HG03457 (cell line): ENCODE measurements around the gene OR13C4.
"Not testable (repeated sequence)": the region's sequence is repeated elsewhere in the genome, so short reads cannot be mapped to it uniquely, and the experiment has no call there.

ENCODE experiments used
- ATAC-seq: cut with Tn5 transposase; IDR thresholded peaks from one replicate; pipeline ENCODE4 v1.9.1; 2021; ENCODE audit warnings: moderate number of reproducible peaks; ENCODE audit not compliant: unreplicated experiment

Gene OR13C4

GRCh38 chr9:104527109-104527508, at the start of gene OR13C4:
OR13C4 (minus strand) TSS chr9:104527209; CDS start chr9:104527209, 0 bp downstream.
- no peak for ATAC-seq

DNA sequence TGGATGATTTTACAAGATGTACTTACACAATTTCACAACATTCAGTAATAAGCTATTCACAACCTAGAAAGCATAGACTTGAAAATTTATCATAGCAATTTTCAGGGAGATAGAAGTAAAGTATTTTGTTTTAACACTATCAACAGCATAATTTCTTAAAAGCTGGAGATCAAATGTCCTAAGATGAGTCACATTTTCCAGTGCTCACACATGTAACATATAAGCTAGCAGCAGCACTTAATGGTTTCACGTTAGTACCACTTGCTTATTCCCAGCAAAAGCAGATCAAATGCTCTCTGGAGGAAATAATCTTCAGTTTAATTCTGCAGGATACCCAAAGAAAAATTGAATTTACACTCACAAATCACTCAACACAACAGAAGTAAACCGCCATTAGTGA, 48.4 kb upstream of the OR13C4 start:
- no peak for ATAC-seq

- ATAC-seq = no peak
Measured at GRCh38 chr9:104572612-104573011, 45.6 kb upstream of the OR13C4 start.

GRCh38 chr9:104568868-104569267, 41.9 kb upstream of the OR13C4 start, which contains the start of gene OR13C8:
OR13C8 (plus strand) TSS chr9:104569168; CDS start chr9:104569168, 0 bp downstream.
- ATAC-seq = no peak

- ATAC-seq = no peak
Measured at GRCh38 chr9:104564358-104564757, 37.3 kb upstream of the OR13C4 start.

- ATAC-seq = no peak
Measured at GRCh38 chr9:104556830-104557634, 30.0 kb upstream of the OR13C4 start.

DNA sequence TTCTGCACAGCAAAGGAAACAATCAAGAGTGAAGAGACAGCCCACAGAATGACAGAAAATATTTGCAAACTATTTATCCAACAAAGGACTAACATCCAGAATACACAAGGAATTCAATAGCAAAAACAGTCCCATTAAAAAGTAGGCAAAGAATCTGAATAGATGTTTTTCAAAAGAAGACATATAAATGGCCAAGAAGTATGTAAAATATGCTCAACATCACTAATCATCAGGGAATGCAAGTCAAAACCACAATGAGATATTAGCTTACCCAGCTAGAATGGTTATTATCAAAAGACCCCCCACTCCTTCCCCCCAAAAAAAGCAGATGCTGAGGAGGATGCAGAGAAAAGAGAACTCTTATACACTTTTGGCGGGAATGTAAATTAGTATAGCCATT, 28.5 kb upstream of the OR13C4 start:
- no peak for ATAC-seq

- ATAC-seq = no peak
Measured at GRCh38 chr9:104553261-104553660, 26.3 kb upstream of the OR13C4 start.

GRCh38 chr9:104544644-104545043, 17.6 kb upstream of the OR13C4 start:
- no peak for ATAC-seq

DNA sequence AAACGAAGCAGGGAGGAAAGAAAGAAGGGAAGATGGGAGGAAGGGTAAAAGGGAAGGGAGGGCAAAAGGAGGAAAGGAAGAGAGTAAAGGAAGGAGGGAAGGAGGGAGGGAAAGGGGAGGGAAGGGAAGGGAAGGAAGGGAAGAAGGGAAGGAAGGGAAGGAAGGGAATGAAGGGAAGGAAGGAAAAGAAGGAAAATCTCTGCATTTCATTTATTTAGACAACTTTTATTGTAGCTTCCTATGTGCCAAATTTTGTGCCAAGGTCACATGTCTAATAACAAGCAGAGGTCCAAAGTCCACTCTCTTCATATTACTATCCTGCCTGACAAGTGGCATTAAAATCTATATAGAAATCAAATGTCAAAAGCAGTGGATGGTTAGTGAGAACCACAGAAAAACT, 12.3 kb upstream of the OR13C4 start:
- ATAC-seq = no peak

DNA sequence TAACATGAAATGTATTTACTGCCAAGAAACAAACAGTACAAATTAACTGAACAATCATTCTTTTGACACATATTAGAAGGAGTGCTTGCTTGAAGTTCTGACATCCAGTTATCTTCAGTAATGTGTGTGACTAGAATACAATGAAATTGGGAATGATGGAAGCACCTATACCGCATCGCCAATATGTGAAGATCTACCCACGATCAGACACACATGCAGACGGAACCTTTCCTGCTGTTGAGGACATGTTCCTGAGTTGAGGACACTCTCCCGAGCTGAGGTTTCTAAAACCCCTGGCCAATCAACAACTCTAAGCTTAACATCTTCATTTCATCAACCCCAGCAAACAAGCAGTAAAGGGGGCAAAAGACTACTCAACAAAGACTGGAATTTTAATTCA, 9.7 kb upstream of the OR13C4 start, which contains the start of gene OR13C3:
OR13C3 (minus strand) TSS at position 101 of the 400 bp plus-strand sequence. CDS start 133 bp downstream, outside the sequence.
- ATAC-seq = no peak

DNA sequence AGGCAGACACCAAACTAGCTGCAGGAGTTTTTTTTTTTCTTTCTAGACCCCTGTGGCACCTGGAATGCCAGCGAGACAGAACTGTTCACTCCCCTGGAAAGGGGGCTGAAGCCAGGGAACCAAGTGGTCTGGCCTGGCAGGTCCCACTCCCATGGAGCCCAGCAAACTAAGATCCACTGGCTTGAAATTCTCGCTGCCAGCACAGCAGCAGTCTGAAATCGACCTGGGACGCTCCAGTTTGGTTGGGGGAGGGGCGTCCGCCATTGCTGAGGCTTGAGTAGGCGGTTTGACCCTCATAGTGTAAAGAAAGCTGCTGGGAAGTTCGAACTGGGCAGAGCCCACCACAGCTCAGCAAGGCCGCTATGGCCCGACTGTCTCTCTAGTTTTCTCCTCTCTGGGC, 6.8 kb downstream of the OR13C4 start:
- not testable (repeated sequence) for ATAC-seq

- no peak for ATAC-seq
Measured at GRCh38 chr9:104514901-104515300, 12.1 kb downstream of the OR13C4 start.

GRCh38 chr9:104506565-104506964, 20.4 kb downstream of the OR13C4 start:
- no peak for ATAC-seq

GRCh38 chr9:104503963-104504362, 23.0 kb downstream of the OR13C4 start, which contains the start of gene OR13F1:
OR13F1 (plus strand) TSS chr9:104504263; CDS start chr9:104504263, 0 bp downstream.
- ATAC-seq = no peak

DNA sequence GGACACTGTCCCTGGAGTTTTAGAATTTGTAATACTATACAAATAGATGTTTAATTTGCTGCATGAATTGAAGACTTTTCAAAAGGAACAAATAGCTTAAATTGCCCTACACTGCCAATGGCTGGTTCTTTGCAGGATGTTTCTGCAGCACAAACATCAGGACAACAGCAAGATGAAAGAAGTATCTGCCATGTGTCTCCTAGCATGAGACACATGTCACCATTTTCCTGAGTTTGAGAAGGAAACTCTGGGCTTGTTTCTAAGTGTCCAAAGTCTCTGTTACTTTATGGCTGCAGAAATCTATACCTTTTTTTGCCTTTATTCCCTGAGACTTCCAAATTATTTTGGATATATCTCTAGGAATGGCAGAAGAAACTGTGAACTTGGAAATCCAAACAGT, 23.6 kb downstream of the OR13C4 start:
- no peak for ATAC-seq

DNA sequence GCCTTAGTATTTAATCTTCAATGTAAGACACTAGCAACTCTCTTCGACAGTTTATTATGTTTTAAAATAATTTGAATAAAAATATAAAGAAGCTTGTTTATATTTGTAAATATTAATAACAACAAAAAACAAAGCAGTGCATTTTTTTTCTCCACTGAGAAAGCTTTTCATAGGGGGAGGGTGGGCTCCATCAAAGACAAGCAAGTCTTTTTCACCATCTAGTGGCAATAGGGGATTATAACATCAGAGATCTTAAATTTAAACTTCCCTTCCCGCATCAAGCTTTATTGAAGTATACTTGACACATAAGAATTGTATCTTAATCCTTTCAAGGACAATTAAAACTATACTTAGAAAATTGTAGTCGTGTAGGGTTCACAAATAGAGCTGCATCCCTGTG, 32.2 kb downstream of the OR13C4 start:
- no peak for ATAC-seq

GRCh38 chr9:104485014-104485413, 42.0 kb downstream of the OR13C4 start:
- ATAC-seq = no peak

DNA sequence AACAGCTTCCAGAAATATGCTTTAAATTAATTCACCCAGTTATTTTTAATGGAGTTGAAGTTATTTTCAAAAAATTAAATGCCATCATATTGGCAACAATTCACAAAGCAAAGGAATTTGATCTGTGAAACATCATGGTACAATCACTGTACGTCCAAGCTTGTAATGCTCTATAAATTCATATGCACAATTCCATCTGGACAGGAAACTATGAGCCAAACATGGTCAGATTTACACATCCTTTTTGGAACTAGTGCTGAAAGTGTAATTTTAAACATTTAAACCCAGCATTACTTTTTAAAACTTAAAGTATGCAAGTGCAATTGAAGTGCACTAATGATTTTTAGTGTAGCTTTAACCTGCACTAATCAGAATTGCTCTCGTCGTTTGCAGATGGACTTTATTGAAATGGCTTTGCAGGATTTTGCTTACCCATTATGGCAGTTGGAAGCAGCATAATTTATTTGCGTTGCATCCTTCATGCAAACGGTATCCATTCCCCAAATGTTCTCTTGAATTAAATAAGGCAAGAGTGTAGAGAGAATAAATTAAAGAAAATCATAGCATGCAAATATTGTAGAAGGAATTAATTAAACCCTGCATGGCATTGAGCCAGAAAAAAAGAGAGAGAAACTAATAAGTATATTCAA, 44.0 kb downstream of the OR13C4 start:
- ATAC-seq = no peak
